HEK293 (cell line): Measurements from ENCODE around the gene HS3ST4.

ENCODE experiments used
- CTCF ChIA-PET: fragments of 350-600 bp; formaldehyde crosslinking; extraction: SDS; loops from one replicate; lab custom pipeline; 2021; ENCODE audit warnings: antibody characterized with exemption; lab: Yijun Ruan, JAX
- POLR2A ChIA-PET: fragments of 300-600 bp; formaldehyde crosslinking; extraction: SDS; loops from one replicate; lab custom pipeline; 2020; ENCODE audit warnings: antibody characterized with exemption, inconsistent platforms; lab: Yijun Ruan, JAX
- H3K27ac ChIP-seq: fragments of 200-500 bp; sonication (Bioruptor generic); 2 replicates; pipeline ENCODE4 v1.5.1; 2014; ENCODE audit warnings: low read depth, low read length, control low read depth, inconsistent platforms; ENCODE audit errors: extremely low read depth
- H3K36me3 ChIP-seq, 2 experiments: fragments of 200-500 bp in 1 of 2; sonication (Bioruptor generic) in 1 of 2; 1 replicate in 1 of 2; 2 replicates in 1 of 2; pipeline ENCODE4 v1.5.1; 2014 to 2017; ENCODE audit warnings: inconsistent platforms in 2 of 2, low read length in 2 of 2; ENCODE audit not compliant: control insufficient read depth in 2 of 2, insufficient read depth in 1 of 2
- H3K4me1 ChIP-seq: fragments of 200-500 bp; sonication (Bioruptor generic); 2 replicates; pipeline ENCODE4 v1.5.1; 2014; ENCODE audit warnings: mild to moderate bottlenecking, low read length, inconsistent platforms; ENCODE audit not compliant: control insufficient read depth, insufficient read depth
- H3K4me3 ChIP-seq: 2 replicates; pipeline ENCODE4 v1.5.1; 2011; ENCODE audit warnings: low read depth, mild to moderate bottlenecking, control low read depth, low read length, moderate library complexity
- H3K9me3 ChIP-seq: fragments of 200-500 bp; sonication (Bioruptor generic); 2 replicates; pipeline ENCODE4 v1.5.1; 2014; ENCODE audit warnings: low read depth, low read length, inconsistent platforms; ENCODE audit not compliant: control insufficient read depth, insufficient read depth
- GLIS1 ChIP-seq: fragments of 450-650 bp; formaldehyde crosslinking; IDR thresholded peaks from 2 replicates; pipeline ENCODE4 v1.5.1; 2016; ENCODE audit warnings: missing biosample characterization, missing genetic modification characterization
- HOXC10 ChIP-seq: sonication (generic); formaldehyde crosslinking; IDR thresholded peaks from 2 replicates; pipeline ENCODE4 v1.8.1; 2023; ENCODE audit warnings: mild to moderate bottlenecking, missing genetic modification reagents
- KLF8 ChIP-seq: fragments of 450-650 bp; formaldehyde crosslinking; IDR thresholded peaks from 2 replicates; pipeline ENCODE4 v1.5.1; 2016; ENCODE audit warnings: missing biosample characterization, missing genetic modification characterization
- OVOL3 ChIP-seq: fragments of 450-650 bp; formaldehyde crosslinking; IDR thresholded peaks from 2 replicates; pipeline ENCODE4 v1.5.1; 2016; ENCODE audit warnings: missing biosample characterization, missing genetic modification characterization
- ZBTB17 ChIP-seq: fragments of 450-650 bp; formaldehyde crosslinking; IDR thresholded peaks from 2 replicates; pipeline ENCODE4 v1.5.1; 2016; ENCODE audit warnings: missing biosample characterization, missing genetic modification characterization
- ZBTB48 ChIP-seq: fragments of 450-650 bp; formaldehyde crosslinking; IDR thresholded peaks from 2 replicates; pipeline ENCODE4 v1.5.1; 2016; ENCODE audit warnings: missing biosample characterization, missing genetic modification characterization
- ZFP37 ChIP-seq: fragments of 450-650 bp; formaldehyde crosslinking; IDR thresholded peaks from 2 replicates; pipeline ENCODE4 v1.5.1; 2016; ENCODE audit warnings: missing biosample characterization, missing genetic modification characterization
- ZNF157 ChIP-seq: fragments of 450-650 bp; formaldehyde crosslinking; IDR thresholded peaks from 2 replicates; pipeline ENCODE4 v1.5.1; 2016; ENCODE audit warnings: missing biosample characterization, missing genetic modification characterization
- ZNF24 ChIP-seq: fragments of 450-650 bp; formaldehyde crosslinking; IDR thresholded peaks from 2 replicates; pipeline ENCODE4 v1.5.1; 2016; ENCODE audit warnings: missing biosample characterization, missing genetic modification characterization
- ZNF248 ChIP-seq: fragments of 450-650 bp; formaldehyde crosslinking; IDR thresholded peaks from 2 replicates; pipeline ENCODE4 v1.5.1; 2017; ENCODE audit warnings: missing biosample characterization, missing genetic modification characterization
- ZNF311 ChIP-seq: fragments of 450-650 bp; formaldehyde crosslinking; IDR thresholded peaks from 2 replicates; pipeline ENCODE4 v1.5.1; 2017; ENCODE audit warnings: missing biosample characterization, missing genetic modification characterization, borderline replicate concordance
- ZNF324 ChIP-seq: fragments of 450-650 bp; formaldehyde crosslinking; IDR thresholded peaks from 2 replicates; pipeline ENCODE4 v1.5.1; 2016; ENCODE audit warnings: missing biosample characterization, missing genetic modification characterization
- ZNF391 ChIP-seq: fragments of 450-650 bp; formaldehyde crosslinking; IDR thresholded peaks from 2 replicates; pipeline ENCODE4 v1.5.1; 2016; ENCODE audit warnings: low read depth, missing biosample characterization, missing genetic modification characterization, borderline replicate concordance
- ZNF510 ChIP-seq: fragments of 450-650 bp; formaldehyde crosslinking; IDR thresholded peaks from 2 replicates; pipeline ENCODE4 v1.5.1; 2018; ENCODE audit warnings: mild to moderate bottlenecking, missing genetic modification characterization, missing biosample characterization; ENCODE audit not compliant: insufficient replicate concordance
- ZNF555 ChIP-seq: fragments of 450-650 bp; formaldehyde crosslinking; conservative IDR thresholded peaks from 2 replicates; pipeline ENCODE4 v1.5.1; 2017; ENCODE audit warnings: missing biosample characterization, mild to moderate bottlenecking, missing genetic modification characterization, inconsistent platforms
- ZNF571 ChIP-seq: fragments of 450-650 bp; formaldehyde crosslinking; IDR thresholded peaks from 2 replicates; pipeline ENCODE4 v1.5.0; 2017; ENCODE audit warnings: missing biosample characterization, missing genetic modification characterization
- ZNF629 ChIP-seq: fragments of 450-650 bp; formaldehyde crosslinking; IDR thresholded peaks from 2 replicates; pipeline ENCODE4 v1.5.1; 2017; ENCODE audit warnings: missing biosample characterization, missing genetic modification characterization
- ZNF747 ChIP-seq: fragments of 450-650 bp; formaldehyde crosslinking; IDR thresholded peaks from 2 replicates; pipeline ENCODE4 v1.5.1; 2016; ENCODE audit warnings: missing biosample characterization, missing genetic modification characterization
- TF ChIP-seq, protein P1 (sequence below): fragments of 450-650 bp; formaldehyde crosslinking; optimal IDR thresholded peaks from 2 replicates; pipeline ENCODE3; 2016; ENCODE audit warnings: missing biosample characterization, mild to moderate bottlenecking, missing genetic modification characterization
- TF ChIP-seq, protein P2 (sequence below): fragments of 450-650 bp; formaldehyde crosslinking; IDR thresholded peaks from 2 replicates; pipeline ENCODE4 v1.5.1; 2016; ENCODE audit warnings: missing biosample characterization, missing genetic modification characterization, low read depth
- TF ChIP-seq, protein P3 (sequence below): fragments of 450-650 bp; formaldehyde crosslinking; IDR thresholded peaks from 2 replicates; pipeline ENCODE4 v1.5.1; 2016; ENCODE audit warnings: missing biosample characterization, missing genetic modification characterization
- TF ChIP-seq, protein P4 (sequence below): fragments of 450-650 bp; formaldehyde crosslinking; IDR thresholded peaks from 2 replicates; pipeline ENCODE4 v1.5.1; 2016; ENCODE audit warnings: missing biosample characterization, missing genetic modification characterization
- TF ChIP-seq, protein P5 (sequence below): fragments of 450-650 bp; formaldehyde crosslinking; IDR thresholded peaks from 2 replicates; pipeline ENCODE4 v1.5.1; 2017; ENCODE audit warnings: missing biosample characterization, missing genetic modification characterization

Gene HS3ST4

DNA sequence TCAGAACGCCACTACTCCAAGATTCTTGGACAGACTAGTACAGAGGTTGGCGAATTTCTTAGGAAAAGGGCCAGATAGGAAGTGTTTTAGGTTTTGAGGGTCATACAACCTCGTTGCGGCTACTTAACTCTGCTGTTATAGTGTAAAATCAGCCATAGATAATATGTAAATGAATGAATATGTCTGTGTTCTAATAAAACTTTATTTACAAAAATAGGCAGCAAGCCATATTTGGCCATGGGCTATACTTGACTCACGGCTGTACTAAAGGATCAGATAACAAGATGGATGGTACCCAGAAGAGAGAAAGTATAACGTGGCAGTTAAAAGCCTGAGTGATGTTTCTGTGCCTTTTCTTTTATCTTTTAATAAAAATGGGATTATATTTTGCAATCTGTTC, 125.5 kb downstream of the HS3ST4 start:
- no peak overlapping the region for H3K27ac ChIP-seq
- H3K36me3 ChIP-seq: no peaks in the 10 kb centered on the region
- ChIA-PET CTCF (no interaction called here), POLR2A (no interaction called here)
- no peak overlapping the region for H3K4me3 ChIP-seq
- no peaks in the 10 kb centered on the region for H3K4me1 ChIP-seq
- TF ChIP-seq ZNF324 (tag by site-specific recombination) (no peak), ZNF311 (tag by site-specific recombination) (no peak), ZNF391 (tag by site-specific recombination) (no peak), ZNF24 (no peak), ZNF555 (tag by site-specific recombination) (no peak), OVOL3 (no peak), KLF8 (tag by site-specific recombination) (no peak), HOXC10 (no peak), ZNF510 (no peak), ZNF571 (no peak), ZNF629 (tag by site-specific recombination) (no peak), ZNF747 (tag by site-specific recombination) (no peak)
- TF ChIP-seq, protein P1, sequence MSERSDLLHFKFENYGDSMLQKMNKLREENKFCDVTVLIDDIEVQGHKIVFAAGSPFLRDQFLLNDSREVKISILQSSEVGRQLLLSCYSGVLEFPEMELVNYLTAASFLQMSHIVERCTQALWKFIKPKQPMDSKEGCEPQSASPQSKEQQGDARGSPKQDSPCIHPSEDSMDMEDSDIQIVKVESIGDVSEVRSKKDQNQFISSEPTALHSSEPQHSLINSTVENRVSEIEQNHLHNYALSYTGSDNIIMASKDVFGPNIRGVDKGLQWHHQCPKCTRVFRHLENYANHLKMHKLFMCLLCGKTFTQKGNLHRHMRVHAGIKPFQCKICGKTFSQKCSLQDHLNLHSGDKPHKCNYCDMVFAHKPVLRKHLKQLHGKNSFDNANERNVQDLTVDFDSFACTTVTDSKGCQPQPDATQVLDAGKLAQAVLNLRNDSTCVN (tag by site-specific recombination): no peak
- TF ChIP-seq, protein P2, sequence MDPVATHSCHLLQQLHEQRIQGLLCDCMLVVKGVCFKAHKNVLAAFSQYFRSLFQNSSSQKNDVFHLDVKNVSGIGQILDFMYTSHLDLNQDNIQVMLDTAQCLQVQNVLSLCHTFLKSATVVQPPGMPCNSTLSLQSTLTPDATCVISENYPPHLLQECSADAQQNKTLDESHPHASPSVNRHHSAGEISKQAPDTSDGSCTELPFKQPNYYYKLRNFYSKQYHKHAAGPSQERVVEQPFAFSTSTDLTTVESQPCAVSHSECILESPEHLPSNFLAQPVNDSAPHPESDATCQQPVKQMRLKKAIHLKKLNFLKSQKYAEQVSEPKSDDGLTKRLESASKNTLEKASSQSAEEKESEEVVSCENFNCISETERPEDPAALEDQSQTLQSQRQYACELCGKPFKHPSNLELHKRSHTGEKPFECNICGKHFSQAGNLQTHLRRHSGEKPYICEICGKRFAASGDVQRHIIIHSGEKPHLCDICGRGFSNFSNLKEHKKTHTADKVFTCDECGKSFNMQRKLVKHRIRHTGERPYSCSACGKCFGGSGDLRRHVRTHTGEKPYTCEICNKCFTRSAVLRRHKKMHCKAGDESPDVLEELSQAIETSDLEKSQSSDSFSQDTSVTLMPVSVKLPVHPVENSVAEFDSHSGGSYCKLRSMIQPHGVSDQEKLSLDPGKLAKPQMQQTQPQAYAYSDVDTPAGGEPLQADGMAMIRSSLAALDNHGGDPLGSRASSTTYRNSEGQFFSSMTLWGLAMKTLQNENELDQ (tag by site-specific recombination): no peak
- TF ChIP-seq, protein P3, sequence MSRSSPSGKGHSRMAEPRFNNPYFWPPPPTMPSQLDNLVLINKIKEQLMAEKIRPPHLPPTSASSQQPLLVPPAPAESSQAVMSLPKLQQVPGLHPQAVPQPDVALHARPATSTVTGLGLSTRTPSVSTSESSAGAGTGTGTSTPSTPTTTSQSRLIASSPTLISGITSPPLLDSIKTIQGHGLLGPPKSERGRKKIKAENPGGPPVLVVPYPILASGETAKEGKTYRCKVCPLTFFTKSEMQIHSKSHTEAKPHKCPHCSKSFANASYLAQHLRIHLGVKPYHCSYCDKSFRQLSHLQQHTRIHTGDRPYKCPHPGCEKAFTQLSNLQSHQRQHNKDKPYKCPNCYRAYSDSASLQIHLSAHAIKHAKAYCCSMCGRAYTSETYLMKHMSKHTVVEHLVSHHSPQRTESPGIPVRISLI (tag by site-specific recombination): no peak
- no peaks in the 10 kb centered on the region for H3K9me3 ChIP-seq

DNA sequence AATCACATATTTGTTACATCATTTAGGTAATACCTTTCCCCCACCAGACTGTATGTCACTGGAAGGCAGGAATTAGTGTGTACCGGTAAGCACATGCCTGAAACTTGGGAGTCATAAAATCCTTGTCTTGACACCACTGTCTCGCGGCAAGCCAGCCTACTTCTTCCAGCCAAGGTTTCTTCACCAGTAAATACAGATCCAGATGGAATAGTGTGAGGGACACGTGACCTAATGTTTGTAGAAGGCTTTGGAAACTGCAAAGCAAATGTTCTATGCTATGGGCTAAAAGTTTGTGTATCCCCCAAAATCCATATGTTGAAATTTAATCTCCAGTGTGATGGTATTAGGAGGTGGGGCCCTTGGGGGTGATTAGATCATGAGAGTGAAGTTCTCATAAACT, 126.1 kb downstream of the HS3ST4 start:
- no peak overlapping the region for H3K4me3 ChIP-seq
- TF ChIP-seq ZNF248 (tag by site-specific recombination) (no peak), ZBTB17 (tag by site-specific recombination) (no peak), OVOL3 (no peak), ZBTB48 (tag by site-specific recombination) (no peak), ZNF629 (tag by site-specific recombination) (no peak), ZNF157 (tag by site-specific recombination) (no peak), ZFP37 (no peak), GLIS1 (tag by site-specific recombination) (no peak)
- TF ChIP-seq, protein P4, sequence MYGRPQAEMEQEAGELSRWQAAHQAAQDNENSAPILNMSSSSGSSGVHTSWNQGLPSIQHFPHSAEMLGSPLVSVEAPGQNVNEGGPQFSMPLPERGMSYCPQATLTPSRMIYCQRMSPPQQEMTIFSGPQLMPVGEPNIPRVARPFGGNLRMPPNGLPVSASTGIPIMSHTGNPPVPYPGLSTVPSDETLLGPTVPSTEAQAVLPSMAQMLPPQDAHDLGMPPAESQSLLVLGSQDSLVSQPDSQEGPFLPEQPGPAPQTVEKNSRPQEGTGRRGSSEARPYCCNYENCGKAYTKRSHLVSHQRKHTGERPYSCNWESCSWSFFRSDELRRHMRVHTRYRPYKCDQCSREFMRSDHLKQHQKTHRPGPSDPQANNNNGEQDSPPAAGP (tag by site-specific recombination): no peak
- TF ChIP-seq, protein P5, sequence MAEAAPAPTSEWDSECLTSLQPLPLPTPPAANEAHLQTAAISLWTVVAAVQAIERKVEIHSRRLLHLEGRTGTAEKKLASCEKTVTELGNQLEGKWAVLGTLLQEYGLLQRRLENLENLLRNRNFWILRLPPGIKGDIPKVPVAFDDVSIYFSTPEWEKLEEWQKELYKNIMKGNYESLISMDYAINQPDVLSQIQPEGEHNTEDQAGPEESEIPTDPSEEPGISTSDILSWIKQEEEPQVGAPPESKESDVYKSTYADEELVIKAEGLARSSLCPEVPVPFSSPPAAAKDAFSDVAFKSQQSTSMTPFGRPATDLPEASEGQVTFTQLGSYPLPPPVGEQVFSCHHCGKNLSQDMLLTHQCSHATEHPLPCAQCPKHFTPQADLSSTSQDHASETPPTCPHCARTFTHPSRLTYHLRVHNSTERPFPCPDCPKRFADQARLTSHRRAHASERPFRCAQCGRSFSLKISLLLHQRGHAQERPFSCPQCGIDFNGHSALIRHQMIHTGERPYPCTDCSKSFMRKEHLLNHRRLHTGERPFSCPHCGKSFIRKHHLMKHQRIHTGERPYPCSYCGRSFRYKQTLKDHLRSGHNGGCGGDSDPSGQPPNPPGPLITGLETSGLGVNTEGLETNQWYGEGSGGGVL: no peak
- TF ChIP-seq, protein P1 (tag by site-specific recombination): no peak
- TF ChIP-seq, all 188 proteins: peak for 0
- Histone ChIP-seq H3K27ac (no peak overlapping the region), H3K9me3 (no peaks in the 10 kb centered on the region), H3K4me1 (no peaks in the 10 kb centered on the region), H3K36me3 (no peaks in the 10 kb centered on the region)
- CTCF ChIA-PET: interaction anchor here (0.6 kb wide), 1 partner anchor 78 kb away, joined by 7 read pairs; no protein-coding TSS in a partner anchor
- POLR2A ChIA-PET: no interaction called here
